Measurements from ENCODE around the gene TCP11.

TCP11 gene

DNA sequence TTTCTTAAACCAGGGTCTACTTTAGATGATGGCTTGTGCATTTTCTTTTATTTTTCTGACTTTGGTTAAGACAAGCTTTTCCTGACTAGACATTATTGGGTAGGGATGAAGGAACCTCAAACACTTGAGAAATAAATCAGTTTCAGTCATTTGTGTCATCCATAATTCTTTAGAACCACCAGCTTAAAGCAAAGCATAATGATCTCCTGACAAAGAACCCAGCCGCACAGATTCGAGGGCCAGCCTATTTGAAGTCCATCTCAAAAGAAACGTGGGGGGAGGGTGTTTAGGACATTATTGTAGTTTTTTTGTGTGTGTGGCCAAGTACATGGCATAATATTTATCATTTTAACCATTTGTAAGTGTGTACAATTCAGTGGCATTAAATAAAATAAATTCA, 6.3 kb upstream of the TCP11 start:
- no peaks in the 10 kb centered on the region for H3K9me3 ChIP-seq
- H3K27ac ChIP-seq: no peak overlapping the region
- peaks cover 5% of the 10 kb centered on the region for H3K27me3 ChIP-seq
- TF ChIP-seq CTCF (IDR thresholded peaks at IDR 0.05): no peak
- no peaks in the 10 kb centered on the region for H3K4me1 ChIP-seq (ENCODE audit: control insufficient read depth in 1 of 2, insufficient read depth in 1 of 2, low read depth in 1 of 2, low read length in 1 of 2)
- H3K36me3 ChIP-seq: no peaks in the 10 kb centered on the region
- H3K4me3 ChIP-seq (ENCODE audit: low read depth in 1 of 2, low read length in 1 of 2): no peak overlapping the region

DNA sequence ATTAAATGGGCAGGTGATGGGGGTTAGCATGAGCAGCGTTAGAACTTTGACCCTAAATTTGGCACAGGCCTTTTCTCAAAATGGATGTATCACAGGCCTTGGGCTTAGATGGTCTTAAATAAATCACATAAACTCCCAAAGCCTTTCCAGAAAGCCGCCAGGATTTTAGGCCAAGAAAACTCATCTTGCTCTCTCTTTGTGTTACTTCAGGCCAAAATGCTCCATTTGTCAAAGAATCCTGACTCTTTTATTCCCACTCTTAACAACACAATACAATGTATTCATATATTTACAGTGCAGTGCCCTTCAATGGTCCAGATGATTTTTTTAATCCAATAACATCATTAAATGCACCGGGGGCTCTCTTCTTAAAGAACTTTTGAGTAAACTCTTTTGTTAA, 5.9 kb upstream of the TCP11 start:
- peaks cover 10% of the 10 kb centered on the region for H3K27me3 ChIP-seq
- no peak for TF ChIP-seq CTCF (IDR thresholded peaks at IDR 0.05)
- H3K27ac ChIP-seq: no peak overlapping the region
- H3K4me1 ChIP-seq (ENCODE audit: control insufficient read depth in 1 of 2, insufficient read depth in 1 of 2, low read depth in 1 of 2, low read length in 1 of 2): no peaks in the 10 kb centered on the region
- no peaks in the 10 kb centered on the region for H3K9me3 ChIP-seq
- no peak overlapping the region for H3K4me3 ChIP-seq (ENCODE audit: low read depth in 1 of 2, low read length in 1 of 2)
- H3K36me3 ChIP-seq: no peaks in the 10 kb centered on the region

DNA sequence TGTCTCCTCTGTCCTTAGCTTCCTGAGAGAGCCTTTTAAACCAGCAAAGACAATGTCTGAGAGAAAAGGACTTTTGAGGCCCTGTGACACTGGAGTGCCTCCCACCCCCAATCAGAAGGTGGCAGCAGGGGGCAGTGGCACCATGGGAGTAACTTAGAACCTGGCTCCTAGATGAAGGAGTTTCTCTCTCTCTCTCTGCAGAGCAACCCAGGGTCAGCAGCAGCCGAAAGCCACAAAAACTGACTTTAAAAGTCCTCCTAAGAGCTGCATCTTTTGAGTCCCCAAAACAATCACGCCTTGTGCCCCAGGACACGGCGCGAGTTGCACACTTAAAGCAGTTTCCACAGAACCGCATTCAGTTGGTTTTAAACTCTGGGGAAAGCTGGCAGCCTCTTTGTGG, 5.3 kb upstream of the TCP11 start:
- Histone ChIP-seq H3K27me3 (peaks cover 15% of the 10 kb centered on the region), H3K9me3 (no peaks in the 10 kb centered on the region), H3K36me3 (no peaks in the 10 kb centered on the region), H3K4me3 (ENCODE audit: low read depth in 1 of 2, low read length in 1 of 2) (no peak overlapping the region), H3K4me1 (ENCODE audit: control insufficient read depth in 1 of 2, insufficient read depth in 1 of 2, low read depth in 1 of 2, low read length in 1 of 2) (peaks cover 0 to under 1% of the 10 kb centered on the region in 2 experiments), H3K27ac (no peak overlapping the region)
- TF ChIP-seq CTCF (IDR thresholded peaks at IDR 0.05): no peak

GRCh38 chr6:35145757-35146156, 4.6 kb upstream of the TCP11 start:
- H3K27ac ChIP-seq: no peak overlapping the region
- peaks cover 22% of the 10 kb centered on the region for H3K27me3 ChIP-seq
- H3K9me3 ChIP-seq: no peaks in the 10 kb centered on the region
- TF ChIP-seq CTCF (IDR thresholded peaks at IDR 0.05): no peak
- peaks cover 7% of the 10 kb centered on the region in 2 experiments for H3K4me1 ChIP-seq (ENCODE audit: control insufficient read depth in 1 of 2, insufficient read depth in 1 of 2, low read depth in 1 of 2, low read length in 1 of 2)
- H3K36me3 ChIP-seq: no peaks in the 10 kb centered on the region
- H3K4me3 ChIP-seq (ENCODE audit: low read depth in 1 of 2, low read length in 1 of 2): no peak overlapping the region

GRCh38 chr6:35142588-35143569, 1.7 kb upstream of the TCP11 start:
- Histone ChIP-seq H3K27ac (no peak overlapping the region), H3K36me3 (no peaks in the 10 kb centered on the region), H3K9me3 (no peaks in the 10 kb centered on the region), H3K4me3 (ENCODE audit: low read depth in 1 of 2, low read length in 1 of 2) (no peak overlapping the region), H3K4me1 (ENCODE audit: control insufficient read depth in 1 of 2, insufficient read depth in 1 of 2, low read depth in 1 of 2, low read length in 1 of 2) (peaks cover 9% of the 10 kb centered on the region in 2 experiments), H3K27me3 (peaks cover 32% of the 10 kb centered on the region)
- TF ChIP-seq CTCF (IDR thresholded peaks at IDR 0.05): no peak

All from neutrophil (primary cell).